ENCODE measurements around the gene UBTD1.
"Not testable (repeated sequence)": the region's sequence is repeated elsewhere in the genome, so short reads cannot be mapped to it uniquely, and the experiment has no call there.

Gene UBTD1

DNA sequence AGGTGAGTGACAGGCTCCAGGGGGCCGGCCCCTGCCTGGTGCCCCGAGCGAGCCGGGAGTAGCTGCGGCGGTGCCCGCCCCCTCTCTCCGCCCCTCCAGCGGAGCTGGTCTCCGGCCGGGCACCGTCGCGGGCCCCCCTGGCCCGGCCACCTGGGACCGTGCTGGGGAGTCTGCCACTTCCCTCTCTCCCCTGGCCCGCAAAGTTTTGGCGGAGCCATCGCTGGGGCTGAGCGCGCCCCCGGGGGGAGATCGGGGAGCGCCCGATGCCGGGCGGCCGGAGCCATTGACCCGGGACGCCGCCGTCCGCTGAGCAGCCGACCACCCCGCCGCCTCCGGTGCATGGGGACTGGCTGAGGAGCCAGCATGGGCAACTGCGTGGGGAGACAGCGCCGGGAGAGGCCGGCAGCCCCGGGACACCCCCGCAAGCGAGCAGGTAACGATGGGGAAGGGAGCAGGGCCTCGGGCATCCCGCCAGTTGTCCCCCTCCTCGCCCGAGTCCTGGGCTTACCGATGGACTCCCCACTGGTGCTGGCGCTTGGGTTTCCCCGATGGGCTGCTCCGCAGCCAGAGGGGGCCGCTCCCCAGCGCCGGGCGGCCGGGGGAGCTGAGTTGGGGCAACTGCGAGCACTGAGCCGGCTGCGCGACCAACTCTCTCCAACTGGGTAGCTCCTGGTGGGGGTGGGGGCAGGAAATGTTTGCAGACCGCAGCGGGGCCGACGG is at the start of gene UBTD1:
UBTD1 (plus strand) TSS at position 84 of the 720 bp plus-strand sequence; CDS start at position 364, 280 bp downstream.
- DNase-seq (ENCODE audit: low read depth in 2 of 2) = peak in 1 of 2 donors; percentile 6

DNA sequence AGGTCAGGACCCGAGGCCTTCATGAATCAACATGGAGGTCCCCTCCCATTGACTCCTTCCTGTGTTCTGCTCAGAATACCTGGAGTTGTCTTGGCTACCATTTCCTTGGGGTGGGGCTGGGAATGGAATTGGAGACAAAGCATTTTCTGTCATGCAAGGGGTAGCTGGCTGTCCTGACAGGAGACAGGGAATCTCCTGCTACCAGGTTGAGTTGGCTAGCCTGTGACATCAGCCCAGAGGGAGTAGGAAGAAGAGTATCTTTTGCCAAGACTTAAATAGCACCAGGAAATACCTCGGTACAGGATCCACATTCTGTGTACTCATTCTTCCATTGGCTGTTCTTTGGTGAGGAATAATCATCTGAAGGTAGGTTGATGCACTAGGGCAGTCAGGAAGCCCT is 47.9 kb upstream of the UBTD1 start:
- DNase-seq (ENCODE audit: low read depth in 2 of 2) = no peak

- DNase-seq (ENCODE audit: low read depth in 2 of 2) = no peak
These were observed 47.1 kb upstream of the UBTD1 start for GRCh38 chr10:97451605-97452004.

DNA sequence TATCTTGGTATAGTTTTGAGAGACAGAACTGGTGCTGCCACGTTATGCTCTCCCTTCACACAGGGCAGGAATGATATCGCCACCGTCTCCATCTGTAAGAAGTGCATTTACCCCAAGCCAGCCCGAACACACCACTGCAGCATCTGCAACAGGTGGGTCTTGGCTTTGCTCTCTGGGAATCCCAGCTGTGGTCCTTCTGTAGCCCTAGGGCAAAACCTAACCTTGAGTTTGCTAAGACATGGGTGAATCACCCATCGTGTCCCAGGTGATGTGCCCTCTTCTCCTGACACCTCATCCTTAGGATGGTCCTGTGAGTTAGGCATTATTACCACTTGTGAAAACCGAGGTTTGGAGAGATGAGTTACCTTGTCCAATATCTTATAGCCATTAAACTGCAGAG is 46.4 kb upstream of the UBTD1 start:
- DNase-seq (ENCODE audit: low read depth in 2 of 2) = no peak

- DNase-seq (ENCODE audit: low read depth in 2 of 2) = no peak
These were observed 44.2 kb upstream of the UBTD1 start for GRCh38 chr10:97454330-97455036.

DNA sequence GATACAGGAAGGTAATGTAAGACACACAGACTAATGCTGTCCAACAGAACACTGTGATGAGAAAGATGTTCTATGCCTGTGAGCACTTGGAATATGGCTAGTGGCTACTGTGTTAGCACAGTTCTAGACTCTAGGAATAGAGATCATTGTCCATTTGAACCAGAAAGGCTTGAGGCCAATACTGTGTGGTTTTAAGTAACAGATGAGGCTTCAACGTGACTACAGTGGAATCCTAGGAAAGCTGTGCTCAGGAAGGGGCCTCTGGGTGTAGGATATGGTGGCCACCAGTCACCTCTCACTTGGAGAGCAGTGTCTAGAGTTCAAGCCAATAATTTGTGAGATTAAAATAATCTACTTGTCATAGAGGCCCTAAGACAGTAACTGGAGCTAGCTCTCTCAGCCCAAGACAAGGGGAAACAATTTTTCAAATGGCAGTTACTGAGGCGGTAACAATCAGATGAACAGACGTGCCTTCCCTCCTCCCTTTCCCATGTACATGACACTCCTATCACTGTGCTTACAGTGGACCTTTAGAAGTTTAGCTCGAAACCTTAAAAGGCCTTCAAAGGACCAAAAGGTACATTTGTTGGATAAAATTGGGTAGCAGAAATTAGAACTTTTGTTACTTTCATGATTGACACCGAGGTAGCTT is 42.6 kb upstream of the UBTD1 start:
- no peak for DNase-seq (ENCODE audit: low read depth in 2 of 2)

GRCh38 chr10:97456686-97457065 is 42.0 kb upstream of the UBTD1 start:
- no peak for DNase-seq (ENCODE audit: low read depth in 2 of 2)

- no peak for DNase-seq (ENCODE audit: low read depth in 2 of 2)
These were observed 39.6 kb upstream of the UBTD1 start for GRCh38 chr10:97459111-97459510.

DNA sequence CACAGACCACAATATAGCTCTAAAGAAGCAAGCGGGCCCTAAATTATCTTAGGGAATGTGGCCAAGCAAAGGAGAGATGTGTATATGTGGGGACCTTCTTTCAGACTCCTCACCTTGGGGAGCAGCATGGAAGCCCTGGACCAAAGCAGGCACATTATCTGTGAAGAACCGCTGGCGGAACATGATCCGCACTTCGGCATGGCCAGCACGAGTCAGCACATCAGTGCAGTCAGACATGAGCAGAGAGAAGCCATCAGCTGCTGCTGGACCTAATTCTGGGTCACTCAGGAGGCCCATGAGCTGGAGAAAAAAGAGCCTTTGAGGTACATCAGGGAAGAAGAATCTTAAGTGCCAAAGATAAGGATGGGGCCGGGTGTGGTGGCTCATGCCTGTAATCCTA is 38.8 kb upstream of the UBTD1 start:
- DNase-seq (ENCODE audit: low read depth in 2 of 2) = no peak

DNA sequence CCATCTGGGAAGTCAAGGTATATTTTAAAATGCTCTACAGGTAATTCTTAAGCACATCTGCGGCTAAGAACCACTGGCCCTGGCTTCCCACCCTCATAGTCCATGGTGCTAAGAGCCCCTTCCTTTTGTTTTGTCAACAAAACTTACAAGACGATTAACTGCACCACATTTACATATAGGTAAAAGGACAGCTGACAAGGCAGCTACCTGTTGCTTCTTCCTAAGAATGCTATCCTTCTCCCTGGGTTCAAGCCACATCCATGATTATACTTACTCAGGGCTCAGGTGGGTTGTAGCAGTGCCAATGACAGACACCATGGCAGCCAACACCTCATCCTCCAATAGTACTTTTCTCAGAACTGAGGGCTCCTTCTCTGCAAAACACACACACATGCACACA is 36.4 kb upstream of the UBTD1 start:
- DNase-seq (ENCODE audit: low read depth in 2 of 2) = no peak

- DNase-seq (ENCODE audit: low read depth in 2 of 2) = no peak
These were observed 35.2 kb upstream of the UBTD1 start for GRCh38 chr10:97463363-97464132.

DNA sequence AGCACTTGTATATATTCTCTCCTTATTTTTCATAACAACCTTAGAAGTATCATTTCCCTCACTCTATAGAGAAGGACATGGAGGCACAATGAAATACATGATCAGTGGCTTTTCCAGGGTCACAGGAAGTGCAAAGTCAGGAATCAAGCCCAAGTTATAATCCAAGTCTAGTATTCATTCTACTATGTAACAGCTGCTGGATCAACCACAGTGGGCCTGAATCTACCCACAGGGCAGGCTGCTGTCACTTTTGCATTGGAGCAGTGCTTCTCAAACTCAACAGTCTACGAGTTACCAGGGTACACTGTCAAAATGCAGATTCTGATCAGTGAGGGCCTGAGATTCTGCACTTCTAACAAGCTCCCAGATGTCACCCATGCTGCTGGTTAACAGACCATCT is 34.5 kb upstream of the UBTD1 start:
- no peak for DNase-seq (ENCODE audit: low read depth in 2 of 2)

GRCh38 chr10:97465982-97466381 is 32.7 kb upstream of the UBTD1 start:
- DNase-seq (ENCODE audit: low read depth in 2 of 2) = no peak

DNA sequence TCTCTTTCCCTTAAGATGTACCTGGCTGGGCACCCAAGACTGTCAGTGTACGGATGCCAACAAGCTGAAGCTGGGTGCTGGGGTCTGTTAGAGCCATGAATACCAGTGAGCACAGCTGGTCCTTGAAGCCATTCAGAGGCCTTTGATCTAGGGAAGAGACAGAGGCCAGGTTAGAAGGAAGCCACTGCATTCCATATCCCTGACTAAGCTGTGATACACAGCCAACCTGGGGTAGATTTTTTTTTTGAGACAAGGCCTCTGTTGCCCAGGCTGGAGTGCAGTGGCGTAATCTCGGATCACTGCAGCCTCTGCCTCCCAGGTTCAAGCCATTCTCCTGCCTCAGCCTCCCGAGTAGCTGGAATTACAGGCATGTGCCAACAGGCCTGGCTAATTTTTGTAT is 32.0 kb upstream of the UBTD1 start:
- no peak for DNase-seq (ENCODE audit: low read depth in 2 of 2)

GRCh38 chr10:97468162-97468561 is 30.6 kb upstream of the UBTD1 start:
- DNase-seq (ENCODE audit: low read depth in 2 of 2) = no peak

GRCh38 chr10:97468781-97469180 is 29.9 kb upstream of the UBTD1 start:
- DNase-seq (ENCODE audit: low read depth in 2 of 2) = not testable (repeated sequence)

- no peak for DNase-seq (ENCODE audit: low read depth in 2 of 2)
These were observed 23.8 kb upstream of the UBTD1 start for GRCh38 chr10:97474918-97475317.

GRCh38 chr10:97475936-97476594 is 22.7 kb upstream of the UBTD1 start:
- no peak for DNase-seq (ENCODE audit: low read depth in 2 of 2)

GRCh38 chr10:97479410-97479809 is 19.3 kb upstream of the UBTD1 start:
- not testable (repeated sequence) for DNase-seq (ENCODE audit: low read depth in 2 of 2)

DNA sequence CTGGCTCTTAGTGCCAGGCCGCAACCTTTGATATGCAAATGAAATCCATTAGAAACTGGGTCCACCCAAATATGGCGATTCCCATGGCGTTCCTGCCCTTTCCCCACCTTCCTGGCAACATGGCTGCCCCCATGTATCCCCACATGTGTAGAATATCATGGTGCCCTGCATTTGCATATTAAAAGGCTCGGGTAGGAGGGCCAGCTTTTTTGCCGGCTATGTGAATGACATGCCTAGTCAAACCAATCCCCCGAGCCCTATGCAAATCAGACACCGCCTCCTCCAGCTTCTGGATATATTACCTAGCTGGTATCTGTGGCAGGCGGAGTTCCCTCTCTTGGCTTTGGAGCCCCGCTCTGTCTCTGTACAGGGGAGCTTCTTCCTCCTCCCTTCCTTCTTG is 18.8 kb upstream of the UBTD1 start:
- no peak for DNase-seq (ENCODE audit: low read depth in 2 of 2)

DNA sequence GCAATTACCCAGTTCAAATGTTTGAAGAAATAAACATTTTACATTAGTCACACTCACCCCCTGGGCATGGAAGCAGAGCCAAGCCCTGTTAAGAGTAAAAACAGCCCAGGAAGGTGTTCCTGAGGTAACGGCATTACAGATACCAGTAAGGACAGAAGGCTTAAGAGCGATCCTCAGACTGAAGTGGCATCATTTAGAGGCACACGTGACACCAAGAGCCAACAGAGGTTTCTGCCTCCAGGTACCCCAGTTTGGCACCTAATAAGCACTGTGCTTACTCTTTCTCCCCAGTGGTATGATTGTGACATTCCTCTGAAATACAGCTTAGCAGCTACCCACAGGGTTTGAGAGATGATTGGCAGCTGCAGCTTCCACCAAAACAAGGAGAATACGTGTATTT is 17.7 kb upstream of the UBTD1 start:
- DNase-seq (ENCODE audit: low read depth in 2 of 2) = no peak

DNA sequence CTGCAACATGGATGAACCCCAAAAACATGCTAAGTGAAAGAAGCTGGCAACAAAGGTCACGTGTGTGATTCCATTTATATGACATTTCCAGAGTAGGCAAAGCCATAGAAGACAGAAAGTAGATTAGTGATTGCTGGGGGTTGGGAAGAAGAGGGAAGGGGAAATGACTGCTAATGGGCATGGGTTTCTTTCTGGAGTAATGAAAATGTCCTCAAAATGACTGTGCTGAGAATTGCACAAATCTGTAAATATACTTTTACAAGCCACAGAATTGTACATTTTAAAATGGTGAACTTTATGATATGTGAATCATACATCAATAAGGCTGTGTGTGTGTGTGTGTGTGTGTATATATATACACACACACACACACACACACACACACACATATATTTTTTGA is 16.3 kb upstream of the UBTD1 start:
- no peak for DNase-seq (ENCODE audit: low read depth in 2 of 2)

All from stimulated activated CD8-positive, alpha-beta memory T cell treated with anti-CD3 and anti-CD28 coated beads, Interleukin-2, amount 100 ng/mL, for 48 hours (primary cell).